HG03575 (cell line): ENCODE measurements around the gene RNF25.

Experiments used
- ATAC-seq: cut with Tn5 transposase; IDR thresholded peaks from one replicate; pipeline ENCODE4 v1.9.1; 2021; ENCODE audit not compliant: unreplicated experiment, insufficient number of reproducible peaks, low FRiP score; ENCODE audit errors: extremely low read depth

Gene RNF25

GRCh38 chr2:218671654-218672566, at the start of gene RNF25, which contains the start of gene STK36:
Gene RNF25 (minus strand): TSS chr2:218672002. CDS start chr2:218671970, 32 bp downstream.
Gene STK36 (plus strand): TSS chr2:218672086. CDS start chr2:218672830, 744 bp downstream.
- no peak for ATAC-seq

- ATAC-seq, result no peak
Observed at GRCh38 chr2:218721488-218721887, 49.7 kb upstream of the RNF25 start.

- no peak for ATAC-seq
Observed at GRCh38 chr2:218720048-218721041, 48.5 kb upstream of the RNF25 start.

- ATAC-seq, result no peak
Observed at GRCh38 chr2:218719457-218719856, 47.7 kb upstream of the RNF25 start.

- no peak for ATAC-seq
Observed at GRCh38 chr2:218718058-218718457, 46.3 kb upstream of the RNF25 start.

GRCh38 chr2:218717262-218717661, 45.5 kb upstream of the RNF25 start:
- no peak for ATAC-seq

- ATAC-seq, result no peak
Observed at GRCh38 chr2:218716070-218716469, 44.3 kb upstream of the RNF25 start.

- ATAC-seq, result no peak
Observed at GRCh38 chr2:218713922-218714321, 42.1 kb upstream of the RNF25 start.

GRCh38 chr2:218711550-218711929, 39.7 kb upstream of the RNF25 start:
- no peak for ATAC-seq

- peak; percentile 56 for ATAC-seq
Observed at GRCh38 chr2:218710687-218711549, 39.1 kb upstream of the RNF25 start, which contains the start of gene TTLL4. Gene TTLL4 (plus strand): TSS chr2:218710835. CDS start chr2:218737677, 26,842 bp downstream.

GRCh38 chr2:218710334-218710686, 38.5 kb upstream of the RNF25 start:
- no peak for ATAC-seq

GRCh38 chr2:218709908-218710307, 38.1 kb upstream of the RNF25 start:
- ATAC-seq, result no peak

GRCh38 chr2:218708086-218708485, 36.3 kb upstream of the RNF25 start:
- ATAC-seq, result no peak

GRCh38 chr2:218703341-218703740, 31.5 kb upstream of the RNF25 start:
- no peak for ATAC-seq

- ATAC-seq, result no peak
Observed at GRCh38 chr2:218701806-218702205, 30.0 kb upstream of the RNF25 start.

- no peak for ATAC-seq
Observed at GRCh38 chr2:218698885-218699284, 27.1 kb upstream of the RNF25 start.

GRCh38 chr2:218694405-218695145, 22.8 kb upstream of the RNF25 start:
- ATAC-seq, result no peak

GRCh38 chr2:218691234-218691633, 19.4 kb upstream of the RNF25 start:
- ATAC-seq, result no peak
